Activated naive CD8-positive, alpha-beta T cell treated with anti-CD3 and anti-CD28 coated beads for 36 hours (primary cell): Measurements from ENCODE around the gene LEKR1. TPM values are rescaled to one million over a fixed set of nuclear protein-coding genes. Genes with fewer than 3 reads are reported as not detected.

Experiments
- DNase-seq: peaks from one replicate; pipeline ENCODE4 v3.0.0; 2021
- H3K27ac Mint-ChIP-seq: one replicate; pipeline ENCODE4 v1.8.0; 2022; ENCODE audit warnings: mild to moderate bottlenecking, moderate library complexity, mixed read lengths
- H3K27me3 Mint-ChIP-seq: one replicate; pipeline ENCODE4 v1.8.0; 2022; ENCODE audit warnings: mild to moderate bottlenecking, mixed read lengths
- H3K36me3 Mint-ChIP-seq: one replicate; pipeline ENCODE4 v1.8.0; 2021; ENCODE audit warnings: mild to moderate bottlenecking, mixed read lengths
- H3K4me1 Mint-ChIP-seq: one replicate; pipeline ENCODE4 v1.8.0; 2021; ENCODE audit warnings: mixed read lengths
- H3K4me3 Mint-ChIP-seq: one replicate; pipeline ENCODE4 v1.8.0; 2022; ENCODE audit warnings: mild to moderate bottlenecking, moderate library complexity, mixed read lengths
- H3K9me3 Mint-ChIP-seq: one replicate; pipeline ENCODE4 v1.8.0; 2022; ENCODE audit warnings: mixed read lengths
- total RNA-seq, 2 experiments: library from RNA; stranded (reverse); gene quantifications; one replicate each; pipeline ENCODE4 v1.2.3, GENCODE V29; 2021

LEKR1 gene
- 1 to 10 TPM in 1 of 2 experiments, under 1 TPM in 1; 0.74 to 2.4 TPM for total RNA-seq

- Mint-ChIP-seq H3K27me3 (no peaks in the 10 kb centered on the region), H3K4me3 (peak within 1 kb of the TSS; percentile 95), H3K36me3 (peaks cover 17% of the 10 kb centered on the region), H3K4me1 (peaks cover 25% of the 10 kb centered on the region), H3K9me3 (peaks cover 1% of the 10 kb centered on the region), H3K27ac (peak within 1 kb of the TSS; percentile 98)
- DNase-seq: peak; percentile 77
Observed at GRCh38 chr3:156826144-156826895, at the start of gene LEKR1. LEKR1 (plus strand) TSS chr3:156826353; CDS start chr3:156829330, 2,977 bp downstream.

- Mint-ChIP-seq H3K36me3 (peaks cover 1% of the 10 kb centered on the region), H3K27ac (no peak overlapping the region), H3K4me3 (no peak overlapping the region), H3K27me3 (peaks cover 6% of the 10 kb centered on the region), H3K9me3 (no peaks in the 10 kb centered on the region), H3K4me1 (no peaks in the 10 kb centered on the region)
- no peak for DNase-seq
Observed at GRCh38 chr3:156776871-156777270, 49.3 kb upstream of the LEKR1 start.

GRCh38 chr3:156781310-156782230 is 44.6 kb upstream of the LEKR1 start:
- H3K27ac Mint-ChIP-seq: no peak overlapping the region
- H3K27me3 Mint-ChIP-seq: peaks cover 6% of the 10 kb centered on the region
- no peak for DNase-seq
- H3K9me3 Mint-ChIP-seq: no peaks in the 10 kb centered on the region
- H3K4me3 Mint-ChIP-seq: no peak overlapping the region
- peaks cover 1% of the 10 kb centered on the region for H3K36me3 Mint-ChIP-seq
- peaks cover 8% of the 10 kb centered on the region for H3K4me1 Mint-ChIP-seq

GRCh38 chr3:156782319-156782718 is 43.8 kb upstream of the LEKR1 start:
- Mint-ChIP-seq H3K4me1 (peaks cover 10% of the 10 kb centered on the region), H3K36me3 (peaks cover 1% of the 10 kb centered on the region), H3K27ac (no peak overlapping the region), H3K27me3 (peaks cover 6% of the 10 kb centered on the region), H3K4me3 (no peak overlapping the region), H3K9me3 (no peaks in the 10 kb centered on the region)
- DNase-seq: no peak

- Mint-ChIP-seq H3K9me3 (no peaks in the 10 kb centered on the region), H3K4me3 (no peak overlapping the region)
- no peak for DNase-seq
Observed at GRCh38 chr3:156782921-156783320, 43.2 kb upstream of the LEKR1 start.

GRCh38 chr3:156787001-156787400 is 39.2 kb upstream of the LEKR1 start:
- H3K27ac Mint-ChIP-seq: peak overlapping the region; percentile 60
- H3K36me3 Mint-ChIP-seq: peaks cover 3% of the 10 kb centered on the region
- H3K4me3 Mint-ChIP-seq: no peak overlapping the region
- no peaks in the 10 kb centered on the region for H3K27me3 Mint-ChIP-seq
- peaks cover 28% of the 10 kb centered on the region for H3K4me1 Mint-ChIP-seq
- no peaks in the 10 kb centered on the region for H3K9me3 Mint-ChIP-seq
- DNase-seq: no peak

More at GRCh38 chr3:156782921-156783320, 43.2 kb upstream of the LEKR1 start:
- Mint-ChIP-seq H3K4me1 (peaks cover 16% of the 10 kb centered on the region), H3K27ac (no peak overlapping the region), H3K36me3 (peaks cover 2% of the 10 kb centered on the region), H3K27me3 (peaks cover 3% of the 10 kb centered on the region)

- Mint-ChIP-seq H3K9me3 (no peaks in the 10 kb centered on the region), H3K4me1 (peaks cover 32% of the 10 kb centered on the region), H3K4me3 (no peak overlapping the region), H3K36me3 (peaks cover 8% of the 10 kb centered on the region), H3K27ac (peak overlapping the region; percentile 42), H3K27me3 (no peaks in the 10 kb centered on the region)
- peak; percentile 14 for DNase-seq
Observed at GRCh38 chr3:156787926-156788663, 38.1 kb upstream of the LEKR1 start.

GRCh38 chr3:156788846-156789245 is 37.3 kb upstream of the LEKR1 start:
- peaks cover 14% of the 10 kb centered on the region for H3K36me3 Mint-ChIP-seq
- H3K4me1 Mint-ChIP-seq: peaks cover 37% of the 10 kb centered on the region
- no peaks in the 10 kb centered on the region for H3K9me3 Mint-ChIP-seq
- no peak for DNase-seq
- H3K27me3 Mint-ChIP-seq: no peaks in the 10 kb centered on the region
- no peak overlapping the region for H3K27ac Mint-ChIP-seq
- no peak overlapping the region for H3K4me3 Mint-ChIP-seq

GRCh38 chr3:156790156-156790555 is 36.0 kb upstream of the LEKR1 start:
- no peaks in the 10 kb centered on the region for H3K9me3 Mint-ChIP-seq
- no peak for DNase-seq
- no peaks in the 10 kb centered on the region for H3K27me3 Mint-ChIP-seq
- peaks cover 17% of the 10 kb centered on the region for H3K36me3 Mint-ChIP-seq
- peaks cover 33% of the 10 kb centered on the region for H3K4me1 Mint-ChIP-seq
- no peak overlapping the region for H3K27ac Mint-ChIP-seq
- H3K4me3 Mint-ChIP-seq: no peak overlapping the region

- no peaks in the 10 kb centered on the region for H3K27me3 Mint-ChIP-seq
Observed at GRCh38 chr3:156792114-156792513, 34.0 kb upstream of the LEKR1 start.

GRCh38 chr3:156792536-156792935 is 33.6 kb upstream of the LEKR1 start:
- peaks cover 24% of the 10 kb centered on the region for H3K36me3 Mint-ChIP-seq
- H3K9me3 Mint-ChIP-seq: no peaks in the 10 kb centered on the region
- no peak for DNase-seq
- no peak overlapping the region for H3K27ac Mint-ChIP-seq
- peaks cover 28% of the 10 kb centered on the region for H3K4me1 Mint-ChIP-seq
- H3K27me3 Mint-ChIP-seq: no peaks in the 10 kb centered on the region
- no peak overlapping the region for H3K4me3 Mint-ChIP-seq

More at GRCh38 chr3:156792114-156792513, 34.0 kb upstream of the LEKR1 start:
- DNase-seq: no peak
- Mint-ChIP-seq H3K4me1 (peaks cover 32% of the 10 kb centered on the region), H3K36me3 (peaks cover 24% of the 10 kb centered on the region), H3K4me3 (no peak overlapping the region), H3K27ac (no peak overlapping the region), H3K9me3 (no peaks in the 10 kb centered on the region)

- H3K4me3 Mint-ChIP-seq: no peak overlapping the region
- H3K4me1 Mint-ChIP-seq: peaks cover 24% of the 10 kb centered on the region
- no peak for DNase-seq
- H3K36me3 Mint-ChIP-seq: peaks cover 23% of the 10 kb centered on the region
- H3K9me3 Mint-ChIP-seq: no peaks in the 10 kb centered on the region
- H3K27me3 Mint-ChIP-seq: no peaks in the 10 kb centered on the region
- peak overlapping the region; percentile 54 for H3K27ac Mint-ChIP-seq
Observed at GRCh38 chr3:156792945-156793344, 33.2 kb upstream of the LEKR1 start.

- Mint-ChIP-seq H3K27ac (peak overlapping the region; percentile 54), H3K27me3 (no peaks in the 10 kb centered on the region), H3K4me3 (no peak overlapping the region), H3K4me1 (peaks cover 19% of the 10 kb centered on the region), H3K36me3 (peaks cover 21% of the 10 kb centered on the region), H3K9me3 (no peaks in the 10 kb centered on the region)
- no peak for DNase-seq
Observed at GRCh38 chr3:156793400-156793799, 32.8 kb upstream of the LEKR1 start.

- no peak for DNase-seq
- Mint-ChIP-seq H3K4me3 (no peak overlapping the region), H3K9me3 (peaks cover 3% of the 10 kb centered on the region), H3K27ac (peak overlapping the region; percentile 54), H3K4me1 (peaks cover 15% of the 10 kb centered on the region), H3K36me3 (peaks cover 25% of the 10 kb centered on the region), H3K27me3 (no peaks in the 10 kb centered on the region)
Observed at GRCh38 chr3:156793851-156794250, 32.3 kb upstream of the LEKR1 start.
